SJCRH30 (cell line): ENCODE results near the gene CSTA. TPM values are rescaled to one million over a fixed set of nuclear protein-coding genes. Genes with fewer than 3 reads are reported as not detected.

ENCODE experiments used
- DNase-seq, 2 experiments: peaks; one replicate each; pipeline ENCODE4 v3.0.0-alpha.2; 2015 to 2020
- H3K27ac ChIP-seq: fragments of 250-450 bp; sonication (Bioruptor Pico); 2 replicates; pipeline ENCODE4 v1.5.1; 2020; ENCODE audit warnings: mild to moderate bottlenecking, moderate library complexity
- H3K27me3 ChIP-seq: fragments of 250-450 bp; sonication (Bioruptor Pico); 2 replicates; pipeline ENCODE4 v1.5.1; 2020; ENCODE audit warnings: mild to moderate bottlenecking, moderate library complexity
- H3K36me3 ChIP-seq: fragments of 250-450 bp; sonication (Bioruptor Pico); 2 replicates; pipeline ENCODE4 v1.5.1; 2020; ENCODE audit warnings: mild to moderate bottlenecking, moderate library complexity
- H3K4me1 ChIP-seq: fragments of 250-450 bp; sonication (Bioruptor Pico); 2 replicates; pipeline ENCODE4 v1.5.1; 2020; ENCODE audit warnings: mild to moderate bottlenecking, moderate library complexity
- H3K4me3 ChIP-seq: fragments of 250-450 bp; sonication (Bioruptor Pico); 2 replicates; pipeline ENCODE4 v1.5.1; 2020; ENCODE audit warnings: mild to moderate bottlenecking, moderate library complexity
- H3K9me3 ChIP-seq: fragments of 250-450 bp; sonication (Bioruptor Pico); replicated peaks from 2 replicates; pipeline ENCODE4 v1.5.1; 2020; ENCODE audit warnings: mild to moderate bottlenecking, moderate library complexity
- total RNA-seq: library from RNA; depleted of rRNA; stranded (reverse); fragments of >200 nt; shearing (Covaris generic); gene quantifications from 2 replicates; pipeline ENCODE4 v1.2.3, GENCODE V29; 2014; rRNA removed

CSTA gene, protein sequence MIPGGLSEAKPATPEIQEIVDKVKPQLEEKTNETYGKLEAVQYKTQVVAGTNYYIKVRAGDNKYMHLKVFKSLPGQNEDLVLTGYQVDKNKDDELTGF
- total RNA-seq = not detected in 2 replicates

DNA sequence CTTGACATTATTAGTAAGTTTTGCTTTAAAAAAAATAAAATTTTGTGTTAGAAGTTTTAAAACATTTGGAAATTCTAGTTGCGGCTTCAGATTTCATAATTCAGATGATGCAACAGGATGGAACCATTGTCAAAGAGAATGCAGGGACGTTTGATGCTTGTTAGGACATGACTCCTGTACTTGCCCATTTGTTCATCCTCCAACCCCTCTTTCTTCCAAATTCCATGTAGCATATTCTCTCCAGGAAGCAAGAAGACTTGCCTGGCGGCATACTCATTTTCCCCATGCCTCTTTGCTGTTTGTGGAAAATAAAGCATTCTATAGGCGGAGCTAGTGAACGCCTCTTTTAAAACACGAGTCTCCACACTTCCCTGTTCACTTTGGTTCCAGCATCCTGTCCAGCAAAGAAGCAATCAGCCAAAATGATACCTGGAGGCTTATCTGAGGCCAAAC lies at the start of gene CSTA:
CSTA (plus strand) TSS at position 378 of the 453 bp plus-strand sequence; CDS start at position 423, 45 bp downstream.
- DNase-seq = no peak
- H3K4me1 ChIP-seq = no peaks in the 10 kb centered on the region

DNA sequence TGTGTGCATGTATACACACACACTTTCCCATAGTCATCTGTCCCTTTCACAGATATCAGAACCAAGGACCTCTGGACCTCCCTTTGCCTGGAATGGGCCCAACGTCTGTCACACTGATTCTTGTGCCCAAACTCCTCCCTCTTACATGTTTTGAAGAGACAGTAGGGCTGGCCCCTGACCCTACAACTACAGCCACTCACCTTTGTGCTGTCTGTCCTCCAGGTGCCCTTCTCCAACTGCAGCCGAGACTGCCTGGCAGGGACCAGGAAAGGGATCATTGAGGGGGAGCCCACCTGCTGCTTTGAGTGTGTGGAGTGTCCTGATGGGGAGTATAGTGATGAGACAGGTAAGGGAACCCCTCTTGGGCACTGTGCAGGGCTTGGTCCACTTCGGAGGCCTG lies 43.2 kb upstream of the CSTA start:
- no peaks in the 10 kb centered on the region for H3K9me3 ChIP-seq
- no peak for DNase-seq
- H3K4me1 ChIP-seq = no peaks in the 10 kb centered on the region
- no peaks in the 10 kb centered on the region for H3K36me3 ChIP-seq
- no peak overlapping the region for H3K4me3 ChIP-seq
- H3K27me3 ChIP-seq = 0 out of 2 replicates have a peak, but pooled peaks cover 4% of the 10 kb centered on the region
- H3K27ac ChIP-seq = no peak overlapping the region

More for the DNA sequence above, at the start of gene CSTA:
- H3K27me3 ChIP-seq = no peaks in the 10 kb centered on the region
- no peaks in the 10 kb centered on the region for H3K36me3 ChIP-seq
- H3K4me3 ChIP-seq = no peak within 1 kb of the TSS
- no peak within 1 kb of the TSS for H3K27ac ChIP-seq
- H3K9me3 ChIP-seq = no peaks in the 10 kb centered on the region

DNA sequence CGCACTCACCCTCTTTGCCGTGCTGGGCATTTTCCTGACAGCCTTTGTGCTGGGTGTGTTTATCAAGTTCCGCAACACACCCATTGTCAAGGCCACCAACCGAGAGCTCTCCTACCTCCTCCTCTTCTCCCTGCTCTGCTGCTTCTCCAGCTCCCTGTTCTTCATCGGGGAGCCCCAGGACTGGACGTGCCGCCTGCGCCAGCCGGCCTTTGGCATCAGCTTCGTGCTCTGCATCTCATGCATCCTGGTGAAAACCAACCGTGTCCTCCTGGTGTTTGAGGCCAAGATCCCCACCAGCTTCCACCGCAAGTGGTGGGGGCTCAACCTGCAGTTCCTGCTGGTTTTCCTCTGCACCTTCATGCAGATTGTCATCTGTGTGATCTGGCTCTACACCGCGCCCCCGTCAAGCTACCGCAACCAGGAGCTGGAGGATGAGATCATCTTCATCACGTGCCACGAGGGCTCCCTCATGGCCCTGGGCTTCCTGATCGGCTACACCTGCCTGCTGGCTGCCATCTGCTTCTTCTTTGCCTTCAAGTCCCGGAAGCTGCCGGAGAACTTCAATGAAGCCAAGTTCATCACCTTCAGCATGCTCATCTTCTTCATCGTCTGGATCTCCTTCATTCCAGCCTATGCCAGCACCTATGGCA lies 41.1 kb upstream of the CSTA start:
- Histone ChIP-seq H3K36me3 (no peaks in the 10 kb centered on the region), H3K27me3 (peaks cover 14% of the 10 kb centered on the region; the same call in 1 of the 2 replicates), H3K4me3 (no peak overlapping the region), H3K4me1 (no peaks in the 10 kb centered on the region), H3K27ac (no peak overlapping the region), H3K9me3 (no peaks in the 10 kb centered on the region)
- no peak for DNase-seq

DNA sequence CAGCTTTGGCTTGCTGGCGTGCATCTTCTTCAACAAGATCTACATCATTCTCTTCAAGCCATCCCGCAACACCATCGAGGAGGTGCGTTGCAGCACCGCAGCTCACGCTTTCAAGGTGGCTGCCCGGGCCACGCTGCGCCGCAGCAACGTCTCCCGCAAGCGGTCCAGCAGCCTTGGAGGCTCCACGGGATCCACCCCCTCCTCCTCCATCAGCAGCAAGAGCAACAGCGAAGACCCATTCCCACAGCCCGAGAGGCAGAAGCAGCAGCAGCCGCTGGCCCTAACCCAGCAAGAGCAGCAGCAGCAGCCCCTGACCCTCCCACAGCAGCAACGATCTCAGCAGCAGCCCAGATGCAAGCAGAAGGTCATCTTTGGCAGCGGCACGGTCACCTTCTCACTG lies 40.6 kb upstream of the CSTA start:
- H3K36me3 ChIP-seq = no peaks in the 10 kb centered on the region
- H3K4me3 ChIP-seq = no peak overlapping the region
- DNase-seq = no peak
- no peaks in the 10 kb centered on the region for H3K4me1 ChIP-seq
- no peak overlapping the region for H3K27ac ChIP-seq
- H3K27me3 ChIP-seq = peaks cover 17% of the 10 kb centered on the region; the same call in 1 of the 2 replicates
- no peaks in the 10 kb centered on the region for H3K9me3 ChIP-seq

DNA sequence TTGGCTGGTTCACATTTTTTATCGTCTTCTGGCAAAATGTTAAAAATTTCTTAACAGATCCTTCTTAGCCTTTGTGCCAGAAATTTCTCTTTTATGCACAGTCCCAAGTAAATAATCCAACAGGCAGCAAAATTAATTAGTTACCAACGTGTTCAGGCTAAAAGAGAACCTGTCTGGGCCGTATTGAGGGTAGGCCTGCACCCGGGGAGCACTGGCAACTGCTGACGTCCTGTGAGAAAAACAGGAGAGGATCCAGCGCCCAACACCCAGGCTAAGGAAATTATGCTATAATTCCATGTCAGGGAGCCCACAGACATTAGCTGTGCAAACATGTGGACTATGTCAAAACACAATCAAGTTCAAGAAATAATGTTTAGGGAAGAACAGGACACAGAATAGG lies 30.7 kb upstream of the CSTA start:
- Histone ChIP-seq H3K4me1 (no peaks in the 10 kb centered on the region), H3K4me3 (no peak overlapping the region)
- DNase-seq = no peak

DNA sequence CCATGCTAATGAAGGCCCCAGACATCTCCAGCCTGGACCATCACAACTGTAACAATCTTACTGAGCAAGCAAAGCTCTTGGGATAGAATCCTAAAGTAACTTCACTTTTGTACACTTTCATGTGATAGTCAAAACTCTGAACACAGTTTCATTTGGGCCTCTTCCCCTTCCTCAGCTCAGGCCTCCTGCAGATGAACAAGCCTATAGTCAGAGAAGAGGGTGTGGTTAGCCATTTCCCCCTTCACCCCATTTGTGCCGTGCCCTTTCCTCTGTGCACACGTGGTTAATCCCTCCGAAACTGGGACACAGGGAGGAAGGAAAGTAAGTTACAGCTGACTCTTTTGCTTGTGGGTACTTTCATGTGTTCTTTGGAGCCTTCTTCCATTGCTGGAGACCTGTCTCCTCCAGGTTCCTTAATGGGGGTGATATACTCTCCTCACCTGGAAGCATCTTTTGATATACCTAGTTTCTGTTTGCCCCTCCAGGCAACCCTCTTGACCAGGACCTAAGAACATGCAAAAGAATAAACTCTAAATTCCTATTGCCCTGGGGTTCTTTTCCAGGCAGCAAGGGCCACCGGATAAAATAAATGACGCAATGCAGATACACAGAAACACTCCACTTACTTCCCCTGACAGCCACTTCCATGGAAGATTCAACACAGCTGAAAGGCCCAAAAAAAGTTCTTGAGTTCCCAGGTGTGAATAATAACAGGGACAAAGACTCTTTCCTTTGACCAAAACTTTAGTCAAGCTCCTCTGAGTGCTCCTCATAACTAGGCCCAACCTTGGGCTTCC lies 29.6 kb upstream of the CSTA start:
- Histone ChIP-seq H3K36me3 (no peaks in the 10 kb centered on the region), H3K4me3 (no peak overlapping the region), H3K4me1 (no peaks in the 10 kb centered on the region), H3K27ac (no peak overlapping the region), H3K9me3 (no peaks in the 10 kb centered on the region), H3K27me3 (no peaks in the 10 kb centered on the region)
- DNase-seq = no peak

More for the DNA sequence above, 30.7 kb upstream of the CSTA start:
- H3K27me3 ChIP-seq = no peaks in the 10 kb centered on the region
- no peak overlapping the region for H3K27ac ChIP-seq
- no peaks in the 10 kb centered on the region for H3K36me3 ChIP-seq
- no peaks in the 10 kb centered on the region for H3K9me3 ChIP-seq

DNA sequence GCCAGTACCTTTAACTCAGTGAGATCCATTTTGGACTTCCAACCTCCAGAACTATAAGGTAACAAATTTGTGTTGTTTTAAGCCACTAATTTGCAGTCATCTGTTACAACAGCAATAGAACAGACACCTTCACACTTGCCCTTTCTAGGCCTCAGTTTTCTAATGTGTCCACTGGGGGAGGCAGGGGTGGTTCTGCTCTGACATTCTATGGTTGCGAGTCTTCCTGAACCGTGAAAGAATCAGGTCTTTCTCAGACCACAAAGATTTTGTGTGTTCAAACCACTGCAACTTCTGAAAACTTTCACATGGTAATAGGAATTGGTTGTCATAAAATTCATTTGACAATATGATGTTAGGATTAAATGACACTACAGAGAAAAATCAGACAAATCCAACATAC lies 26.8 kb upstream of the CSTA start:
- H3K9me3 ChIP-seq = no peaks in the 10 kb centered on the region
- H3K36me3 ChIP-seq = no peaks in the 10 kb centered on the region
- H3K4me3 ChIP-seq = no peak overlapping the region
- no peak overlapping the region for H3K27ac ChIP-seq
- no peaks in the 10 kb centered on the region for H3K4me1 ChIP-seq
- H3K27me3 ChIP-seq = no peaks in the 10 kb centered on the region
- no peak for DNase-seq

DNA sequence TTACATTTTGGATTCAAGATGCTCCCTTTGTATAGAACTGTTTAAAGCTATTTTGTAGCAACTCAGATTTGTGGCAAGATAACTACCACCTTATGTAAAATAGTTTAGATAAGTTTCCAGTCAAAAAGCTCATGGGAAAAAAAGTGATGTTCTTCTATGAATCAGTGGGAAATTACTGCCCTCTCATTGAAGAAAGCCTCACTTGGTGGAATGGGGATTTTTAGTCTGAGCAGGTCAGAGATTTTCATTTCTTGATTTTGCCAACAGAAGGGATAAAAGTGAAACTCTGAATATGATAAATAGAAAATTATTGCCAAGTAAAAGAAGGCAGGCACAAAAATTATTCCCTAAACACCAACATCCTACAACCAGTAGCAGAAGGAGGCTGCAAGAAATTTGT lies 25.8 kb upstream of the CSTA start:
- Histone ChIP-seq H3K36me3 (no peaks in the 10 kb centered on the region), H3K4me3 (no peak overlapping the region), H3K27me3 (no peaks in the 10 kb centered on the region), H3K27ac (no peak overlapping the region), H3K4me1 (no peaks in the 10 kb centered on the region), H3K9me3 (no peaks in the 10 kb centered on the region)
- DNase-seq = no peak

DNA sequence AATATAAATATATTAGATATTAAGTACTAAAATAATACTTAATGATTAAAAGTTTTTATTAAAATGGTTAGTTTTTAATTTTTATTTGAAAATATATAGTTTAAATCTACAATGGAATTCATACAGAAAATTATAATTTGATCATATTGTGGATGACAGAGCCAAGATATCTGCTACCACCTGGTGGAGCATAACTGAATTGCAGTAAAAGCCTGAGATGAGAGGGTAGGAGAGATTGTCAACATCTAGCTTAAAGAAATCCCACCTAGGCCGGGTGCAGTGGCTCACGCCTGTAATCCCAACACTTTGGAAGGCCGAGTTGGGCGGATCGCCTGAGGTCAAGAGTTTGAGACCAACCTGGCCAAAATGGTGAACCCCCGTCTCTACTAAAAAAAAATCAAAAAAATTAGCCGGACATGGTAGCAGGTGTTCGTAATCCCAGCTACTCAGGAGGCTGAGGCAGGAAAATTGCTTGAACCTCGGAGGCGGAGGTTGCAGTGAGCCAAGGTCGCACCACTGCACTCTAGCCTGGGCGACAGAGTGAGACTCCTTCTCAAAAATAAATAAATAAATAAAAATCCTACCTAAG lies 25.1 kb upstream of the CSTA start:
- H3K27ac ChIP-seq = no peak overlapping the region
- DNase-seq = peak; percentile 20 to 70
- H3K4me3 ChIP-seq = no peak overlapping the region
- H3K36me3 ChIP-seq = no peaks in the 10 kb centered on the region
- H3K9me3 ChIP-seq = no peaks in the 10 kb centered on the region
- no peaks in the 10 kb centered on the region for H3K4me1 ChIP-seq
- H3K27me3 ChIP-seq = no peaks in the 10 kb centered on the region

DNA sequence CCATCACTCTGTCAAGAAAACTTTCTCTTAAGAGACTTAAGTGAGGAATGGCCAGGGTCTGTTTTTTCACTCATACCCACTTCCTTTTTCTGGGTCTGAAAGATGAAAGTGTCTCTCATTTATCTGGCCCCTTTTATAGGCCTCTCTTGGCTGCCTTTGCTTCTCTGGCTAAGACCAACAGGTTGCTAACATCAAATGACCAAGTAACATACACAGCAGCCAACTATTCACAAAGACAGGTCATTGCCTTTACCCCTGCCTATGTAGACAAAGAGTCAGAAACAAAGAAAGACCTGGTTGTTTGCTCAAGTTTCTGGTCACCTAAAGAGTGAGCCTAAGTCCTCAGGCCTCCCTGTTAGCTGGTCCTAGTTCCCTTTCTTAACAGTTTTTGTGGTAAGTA lies 24.0 kb upstream of the CSTA start:
- Histone ChIP-seq H3K4me3 (no peak overlapping the region), H3K27ac (no peak overlapping the region), H3K27me3 (no peaks in the 10 kb centered on the region), H3K4me1 (no peaks in the 10 kb centered on the region), H3K36me3 (no peaks in the 10 kb centered on the region), H3K9me3 (no peaks in the 10 kb centered on the region)
- no peak for DNase-seq

DNA sequence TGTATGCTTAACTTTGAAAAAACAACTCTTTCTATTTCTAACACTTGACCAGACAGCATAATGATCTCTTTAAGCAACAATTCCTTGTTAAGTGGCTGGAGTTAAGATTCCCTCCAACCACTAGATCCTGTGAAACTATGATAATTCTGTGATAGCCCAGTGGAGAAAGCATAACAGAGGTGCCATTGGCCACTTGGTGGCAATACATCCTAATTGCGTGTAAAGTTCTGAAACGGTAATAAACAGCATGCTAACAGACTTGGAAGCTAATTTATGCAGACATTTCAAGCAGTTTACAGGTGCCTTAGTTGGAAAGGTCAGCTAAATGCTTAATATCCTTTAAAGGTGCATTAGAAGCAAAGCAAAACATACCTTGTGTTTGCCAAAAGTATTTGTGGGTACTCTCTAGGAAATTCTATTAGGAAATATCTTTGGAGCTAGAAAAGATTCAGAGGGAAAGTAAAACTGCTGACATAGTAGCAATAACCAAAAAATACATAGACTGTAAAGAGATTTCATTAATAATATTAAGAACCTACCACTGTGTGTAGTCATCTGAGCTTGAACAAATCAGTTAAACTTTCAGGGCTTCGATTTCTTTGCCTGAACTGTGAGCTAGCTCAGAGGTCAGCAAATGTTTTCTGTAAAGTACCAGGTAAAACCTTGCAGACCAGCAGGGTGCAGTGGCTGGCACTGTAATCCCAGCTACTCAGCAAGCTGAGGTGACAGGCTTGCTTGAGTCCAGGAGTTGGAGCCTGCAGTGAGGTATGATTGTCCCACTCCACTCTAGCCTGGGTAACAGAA lies 19.0 kb upstream of the CSTA start:
- no peak overlapping the region for H3K4me3 ChIP-seq
- DNase-seq = no peak
- H3K27ac ChIP-seq = no peak overlapping the region

DNA sequence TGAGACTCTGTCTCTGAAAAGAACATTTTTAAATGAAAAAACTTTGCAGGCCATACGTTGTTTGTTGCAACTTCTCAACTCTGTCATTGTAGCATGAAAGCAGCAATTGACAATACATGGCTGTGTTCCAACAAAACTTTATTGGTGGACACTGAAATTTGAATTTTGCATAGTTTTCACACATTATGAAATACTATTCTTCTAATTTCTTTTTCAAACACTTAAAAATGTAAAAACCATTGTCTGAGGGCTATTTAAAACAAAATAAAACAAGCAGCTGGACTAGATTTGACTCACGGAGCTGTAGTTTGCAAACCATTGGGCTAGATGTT lies 18.5 kb upstream of the CSTA start:
- Histone ChIP-seq H3K27me3 (peaks cover 4% of the 10 kb centered on the region; the same call in 1 of the 2 replicates), H3K9me3 (no peaks in the 10 kb centered on the region), H3K27ac (no peak overlapping the region), H3K36me3 (no peaks in the 10 kb centered on the region), H3K4me1 (no peaks in the 10 kb centered on the region), H3K4me3 (no peak overlapping the region)
- no peak for DNase-seq

More for the DNA sequence above, 19.0 kb upstream of the CSTA start:
- Histone ChIP-seq H3K27me3 (peaks cover 4% of the 10 kb centered on the region; the same call in 1 of the 2 replicates), H3K4me1 (no peaks in the 10 kb centered on the region), H3K9me3 (no peaks in the 10 kb centered on the region), H3K36me3 (no peaks in the 10 kb centered on the region)

DNA sequence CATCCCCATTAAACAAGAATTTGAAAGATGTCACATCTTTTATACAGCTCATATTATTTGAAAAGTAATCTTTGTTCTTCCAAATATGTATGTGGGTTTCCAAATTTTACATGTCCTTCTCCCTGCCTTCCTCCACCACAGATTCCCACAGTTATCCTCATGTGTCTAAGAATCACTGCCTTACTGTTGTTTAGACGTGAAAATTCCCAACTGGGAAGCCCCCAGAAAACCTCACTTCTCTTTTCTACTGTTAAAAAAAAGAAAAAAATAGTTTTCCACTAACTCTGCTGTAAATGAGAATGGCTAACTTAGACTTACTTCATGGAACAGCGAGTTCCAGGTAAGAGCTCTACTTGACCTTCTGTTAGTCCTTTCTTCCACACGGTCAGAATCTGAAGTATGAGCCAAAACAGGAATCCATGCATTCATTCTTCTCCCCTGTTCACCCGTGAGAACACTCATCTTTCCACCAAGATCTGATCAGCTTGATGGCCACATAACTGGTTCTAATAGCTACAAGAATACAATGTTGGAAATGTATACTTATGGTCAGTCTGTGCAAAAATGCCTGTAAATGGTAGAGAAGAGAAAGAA lies 17.9 kb upstream of the CSTA start:
- H3K27ac ChIP-seq = no peak overlapping the region
- DNase-seq = no peak

DNA sequence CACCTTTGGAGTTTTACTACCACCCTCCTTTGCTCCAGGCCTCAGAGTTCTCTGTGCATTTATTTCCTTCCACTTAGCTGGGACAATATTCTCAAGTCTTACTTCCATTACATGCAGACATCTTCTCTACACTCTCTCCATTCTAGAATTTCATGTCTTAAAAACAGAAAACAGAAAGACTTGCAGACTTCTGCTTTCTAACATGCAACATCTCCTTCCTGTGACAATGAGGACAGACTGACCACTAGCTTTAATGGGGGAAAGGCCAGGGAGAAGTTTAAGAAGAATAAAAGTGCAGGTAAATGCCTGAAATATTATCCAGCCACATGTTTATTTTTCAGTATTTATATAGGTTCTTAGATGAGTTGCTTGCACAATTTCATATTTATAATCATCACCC lies 17.1 kb upstream of the CSTA start:
- no peaks in the 10 kb centered on the region for H3K36me3 ChIP-seq
- no peak overlapping the region for H3K4me3 ChIP-seq
- peaks cover 4% of the 10 kb centered on the region; the same call in 1 of the 2 replicates for H3K27me3 ChIP-seq
- no peaks in the 10 kb centered on the region for H3K9me3 ChIP-seq
- H3K4me1 ChIP-seq = no peaks in the 10 kb centered on the region
- DNase-seq = no peak
- no peak overlapping the region for H3K27ac ChIP-seq

More for the DNA sequence above, 17.9 kb upstream of the CSTA start:
- no peaks in the 10 kb centered on the region for H3K4me1 ChIP-seq
- H3K4me3 ChIP-seq = no peak overlapping the region
- H3K9me3 ChIP-seq = no peaks in the 10 kb centered on the region
- H3K36me3 ChIP-seq = no peaks in the 10 kb centered on the region
- H3K27me3 ChIP-seq = peaks cover 4% of the 10 kb centered on the region; the same call in 1 of the 2 replicates
